A549 (cell line): ENCODE measurements around the gene LACTB.
A peak's percentile ranks its signal among the peaks of the same experiment; 100 is the strongest.

Experiments used
- CTCF ChIP-seq: fragments of >200 bp; sonication (Bioruptor Twin); formaldehyde crosslinking; IDR thresholded peaks from 3 replicates; pipeline ENCODE4 v1.5.1; 2016
- EP300 ChIP-seq, 2 experiments: fragments of >200 bp; sonication (Bioruptor Twin); formaldehyde crosslinking; IDR thresholded peaks; 2 replicates in 1 of 2; 3 replicates in 1 of 2; pipeline ENCODE4 v1.6.1; 2016 to 2017
- GATA3 ChIP-seq: IDR thresholded peaks from 2 replicates; pipeline ENCODE4 v1.6.1; 2012; ENCODE audit warnings: borderline replicate concordance
- JUNB ChIP-seq: fragments of >200 bp; sonication (Bioruptor Twin); formaldehyde crosslinking; IDR thresholded peaks from 2 replicates; pipeline ENCODE4 v1.6.1; 2016
- RAD21 ChIP-seq, 2 experiments: fragments of >200 bp in 1 of 2; sonication (Bioruptor Twin) in 1 of 2; formaldehyde crosslinking in 1 of 2; IDR thresholded peaks in 1 of 2; conservative IDR thresholded peaks in 1 of 2; 2 replicates in 1 of 2; 3 replicates in 1 of 2; pipeline ENCODE4 v1.6.1; 2012 to 2018; ENCODE audit warnings: inconsistent platforms in 1 of 2
- REST ChIP-seq: fragments of 200-600 bp; sonication (generic); IDR thresholded peaks from 2 replicates; pipeline ENCODE4 v1.6.1; 2016; ENCODE audit warnings: antibody characterized with exemption, mild to moderate bottlenecking, moderate library complexity

GRCh38 chr15:63166219-63166618, 44.6 kb downstream of the LACTB start:
- no peak for TF ChIP-seq GATA3
- TF ChIP-seq CTCF, result no peak
- TF ChIP-seq REST, result no peak
- TF ChIP-seq EP300 (IDR thresholded peaks at IDR 0.05), result no peak
- TF ChIP-seq RAD21 (conservative IDR thresholded peaks at IDR 0.05 in 1 of 2, IDR thresholded peaks at IDR 0.05 in 1 of 2), result 0 out of 5 replicates have a peak, but pooled peaks of 1 of the 2 experiments have one; percentile 8
- no peak for TF ChIP-seq JUNB
